ENCODE measurements around the gene CCR8. TPM values are rescaled to one million over a fixed set of nuclear protein-coding genes. Genes with fewer than 3 reads are reported as not detected.

Gene CCR8
- total and polyA plus RNA-seq, 12 donors = not detected

DNA sequence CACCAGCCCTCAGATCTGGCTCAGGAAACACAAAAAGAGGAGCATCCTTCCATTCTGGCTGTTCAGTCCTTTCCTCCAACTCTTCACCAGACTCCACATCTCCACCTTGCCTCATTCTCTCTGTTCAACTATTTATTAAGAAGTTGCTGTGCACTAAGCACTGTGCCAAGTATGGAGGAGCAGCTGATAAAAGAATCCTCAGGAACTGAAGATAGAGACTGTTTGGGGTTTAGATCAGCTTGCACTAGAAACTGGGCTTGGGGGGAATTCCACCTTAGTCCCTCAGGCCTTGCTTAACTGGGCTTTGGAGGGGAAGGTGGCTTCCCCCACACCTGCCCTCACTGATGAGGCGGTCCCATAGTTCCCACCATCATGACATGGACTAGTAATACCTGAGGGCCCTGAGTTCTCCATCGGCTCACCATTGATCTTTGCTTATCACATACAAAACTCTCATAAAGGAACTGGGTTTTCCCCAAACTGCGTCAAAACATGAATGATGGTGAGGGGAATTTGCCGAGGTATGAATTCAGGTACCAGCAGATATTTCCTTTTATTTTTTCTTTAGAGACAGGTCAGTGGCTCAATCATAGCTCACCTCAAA, 1.7 kb upstream of the CCR8 start:
- no peak overlapping the region for H3K4me3 ChIP-seq
- TF ChIP-seq POLR2A (IDR thresholded peaks at IDR 0.05) = no peak
- TF ChIP-seq, protein P1, sequence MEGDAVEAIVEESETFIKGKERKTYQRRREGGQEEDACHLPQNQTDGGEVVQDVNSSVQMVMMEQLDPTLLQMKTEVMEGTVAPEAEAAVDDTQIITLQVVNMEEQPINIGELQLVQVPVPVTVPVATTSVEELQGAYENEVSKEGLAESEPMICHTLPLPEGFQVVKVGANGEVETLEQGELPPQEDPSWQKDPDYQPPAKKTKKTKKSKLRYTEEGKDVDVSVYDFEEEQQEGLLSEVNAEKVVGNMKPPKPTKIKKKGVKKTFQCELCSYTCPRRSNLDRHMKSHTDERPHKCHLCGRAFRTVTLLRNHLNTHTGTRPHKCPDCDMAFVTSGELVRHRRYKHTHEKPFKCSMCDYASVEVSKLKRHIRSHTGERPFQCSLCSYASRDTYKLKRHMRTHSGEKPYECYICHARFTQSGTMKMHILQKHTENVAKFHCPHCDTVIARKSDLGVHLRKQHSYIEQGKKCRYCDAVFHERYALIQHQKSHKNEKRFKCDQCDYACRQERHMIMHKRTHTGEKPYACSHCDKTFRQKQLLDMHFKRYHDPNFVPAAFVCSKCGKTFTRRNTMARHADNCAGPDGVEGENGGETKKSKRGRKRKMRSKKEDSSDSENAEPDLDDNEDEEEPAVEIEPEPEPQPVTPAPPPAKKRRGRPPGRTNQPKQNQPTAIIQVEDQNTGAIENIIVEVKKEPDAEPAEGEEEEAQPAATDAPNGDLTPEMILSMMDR (IDR thresholded peaks at IDR 0.05) = no peak
- no peak for DNase-seq
- 85 to 99% (median 90%) methylated on average over 4 of the region's 4 CpGs for WGBS, 4 donors
- H3K4me1 ChIP-seq (replicated peaks in 1 of 2) = no peaks in the 10 kb centered on the region
- no peak overlapping the region for H3K27ac ChIP-seq
- H3K36me3 ChIP-seq (replicated peaks in 1 of 2) = no peaks in the 10 kb centered on the region
- no peaks in the 10 kb centered on the region for H3K27me3 ChIP-seq
- intact Hi-C loops (cut with DNase I) = no loop called here
- no peaks in the 10 kb centered on the region for H3K9me3 ChIP-seq (replicated peaks in 1 of 3)

DNA sequence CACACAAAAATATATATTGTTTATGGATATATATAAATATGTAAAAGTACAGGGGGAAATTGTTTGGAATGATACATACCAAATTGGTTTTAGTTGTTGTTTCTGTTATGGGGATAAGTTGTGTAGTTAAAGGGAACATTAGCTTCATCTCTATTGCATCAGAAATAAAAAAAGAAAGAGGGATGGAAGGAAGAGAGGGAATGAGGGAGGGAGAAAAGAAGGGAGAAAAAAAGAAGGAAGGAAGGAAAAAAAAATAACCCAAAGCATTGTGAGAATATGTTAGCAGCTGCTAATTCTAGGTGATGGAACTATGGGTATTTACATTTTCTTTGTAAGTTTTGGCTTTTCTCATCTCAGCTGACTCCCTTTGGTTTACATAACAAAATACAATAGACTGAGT, 1.3 kb downstream of the CCR8 start:
- H3K9me3 ChIP-seq (replicated peaks in 1 of 3) = no peaks in the 10 kb centered on the region
- no peak for DNase-seq
- no peak overlapping the region for H3K4me3 ChIP-seq
- no peaks in the 10 kb centered on the region for H3K36me3 ChIP-seq (replicated peaks in 1 of 2)
- intact Hi-C loops (cut with DNase I) = no loop called here
- no peak overlapping the region for H3K27ac ChIP-seq
- H3K4me1 ChIP-seq (replicated peaks in 1 of 2) = no peaks in the 10 kb centered on the region
- no peaks in the 10 kb centered on the region for H3K27me3 ChIP-seq
- TF ChIP-seq, protein P1 (IDR thresholded peaks at IDR 0.05) = no peak
- TF ChIP-seq POLR2A (IDR thresholded peaks at IDR 0.05) = no peak

DNA sequence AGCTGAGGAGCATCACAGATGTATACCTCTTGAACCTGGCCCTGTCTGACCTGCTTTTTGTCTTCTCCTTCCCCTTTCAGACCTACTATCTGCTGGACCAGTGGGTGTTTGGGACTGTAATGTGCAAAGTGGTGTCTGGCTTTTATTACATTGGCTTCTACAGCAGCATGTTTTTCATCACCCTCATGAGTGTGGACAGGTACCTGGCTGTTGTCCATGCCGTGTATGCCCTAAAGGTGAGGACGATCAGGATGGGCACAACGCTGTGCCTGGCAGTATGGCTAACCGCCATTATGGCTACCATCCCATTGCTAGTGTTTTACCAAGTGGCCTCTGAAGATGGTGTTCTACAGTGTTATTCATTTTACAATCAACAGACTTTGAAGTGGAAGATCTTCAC, 3.0 kb downstream of the CCR8 start:
- intact Hi-C loops (cut with DNase I) = no loop called here
- no peak for DNase-seq
- 84 to 92% (median 92%) methylated on average over 4 of the region's 4 CpGs for WGBS, 4 donors
- TF ChIP-seq, protein P1 (IDR thresholded peaks at IDR 0.05) = no peak
- TF ChIP-seq POLR2A (IDR thresholded peaks at IDR 0.05) = no peak
- no peaks in the 10 kb centered on the region for H3K4me1 ChIP-seq (replicated peaks in 1 of 2)
- H3K36me3 ChIP-seq (replicated peaks in 1 of 2) = no peaks in the 10 kb centered on the region
- H3K4me3 ChIP-seq = no peak overlapping the region
- H3K27me3 ChIP-seq = no peaks in the 10 kb centered on the region
- no peak overlapping the region for H3K27ac ChIP-seq
- H3K9me3 ChIP-seq (replicated peaks in 1 of 3) = no peaks in the 10 kb centered on the region

DNA sequence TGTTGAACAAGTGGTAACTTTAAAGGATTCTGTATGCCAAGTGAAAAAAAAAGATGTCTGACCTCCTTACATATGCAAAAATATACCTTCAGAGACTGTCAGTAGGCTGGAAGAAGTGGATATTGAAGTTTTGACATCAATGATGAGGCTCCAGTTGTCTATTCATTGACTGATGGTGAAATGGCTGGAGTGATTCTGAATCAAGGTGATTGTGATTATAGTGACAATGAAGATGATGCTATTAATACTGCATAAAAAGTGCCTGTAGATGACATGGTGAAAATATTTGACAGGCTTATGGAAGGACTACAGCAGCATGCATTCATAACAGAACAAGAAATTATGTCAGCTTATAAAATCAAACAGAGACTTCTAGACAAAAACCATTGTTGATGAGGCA, 4.1 kb downstream of the CCR8 start:
- DNase-seq = no peak
- Histone ChIP-seq H3K4me1 (replicated peaks in 1 of 2) (no peaks in the 10 kb centered on the region), H3K9me3 (replicated peaks in 1 of 3) (no peaks in the 10 kb centered on the region), H3K4me3 (no peak overlapping the region), H3K27ac (no peak overlapping the region), H3K36me3 (replicated peaks in 1 of 2) (no peaks in the 10 kb centered on the region), H3K27me3 (no peaks in the 10 kb centered on the region)
- no peak for TF ChIP-seq POLR2A (IDR thresholded peaks at IDR 0.05)
- TF ChIP-seq, protein P1 (IDR thresholded peaks at IDR 0.05) = no peak
- intact Hi-C loops (cut with DNase I) = no loop called here

Measured in adrenal gland (tissue), 12 donors.